Sigmoid colon (tissue), 4 donors: ENCODE data around the gene SREBF1.
A peak's percentile ranks its signal among the peaks of the same experiment; 100 is the strongest.

Experiments used
- EP300 ChIP-seq, 4 donors: sonication (generic); formaldehyde crosslinking; IDR thresholded peaks; one replicate each; pipeline ENCODE4 v1.6.1; 2017; ENCODE audit warnings: antibody characterized with exemption in 4 of 4
- POLR2A ChIP-seq, 2 donors: fragments of 450-650 bp; IDR thresholded peaks; one replicate each; pipeline ENCODE4 v1.6.1; 2016; ENCODE audit warnings: antibody characterized with exemption in 2 of 2, mild to moderate bottlenecking in 2 of 2, moderate library complexity in 2 of 2
- POLR2AphosphoS5 ChIP-seq, 4 donors: sonication (generic); formaldehyde crosslinking; IDR thresholded peaks; one replicate each; pipeline ENCODE4 v1.6.1; 2017; ENCODE audit warnings: antibody characterized with exemption in 4 of 4
- TF ChIP-seq, protein P1 (sequence below), 4 experiments: fragments of 450-650 bp in 3 of 4; fragments of 200-600 bp in 1 of 4; IDR thresholded peaks; one replicate each; pipeline ENCODE4 v1.5.1; 2016 to 2019; ENCODE audit warnings: antibody characterized with exemption in 4 of 4, mild to moderate bottlenecking in 3 of 4, moderate library complexity in 2 of 4

GRCh38 chr17:17837966-17838962 lies 1.5 kb upstream of the SREBF1 start:
- TF ChIP-seq, protein P1, sequence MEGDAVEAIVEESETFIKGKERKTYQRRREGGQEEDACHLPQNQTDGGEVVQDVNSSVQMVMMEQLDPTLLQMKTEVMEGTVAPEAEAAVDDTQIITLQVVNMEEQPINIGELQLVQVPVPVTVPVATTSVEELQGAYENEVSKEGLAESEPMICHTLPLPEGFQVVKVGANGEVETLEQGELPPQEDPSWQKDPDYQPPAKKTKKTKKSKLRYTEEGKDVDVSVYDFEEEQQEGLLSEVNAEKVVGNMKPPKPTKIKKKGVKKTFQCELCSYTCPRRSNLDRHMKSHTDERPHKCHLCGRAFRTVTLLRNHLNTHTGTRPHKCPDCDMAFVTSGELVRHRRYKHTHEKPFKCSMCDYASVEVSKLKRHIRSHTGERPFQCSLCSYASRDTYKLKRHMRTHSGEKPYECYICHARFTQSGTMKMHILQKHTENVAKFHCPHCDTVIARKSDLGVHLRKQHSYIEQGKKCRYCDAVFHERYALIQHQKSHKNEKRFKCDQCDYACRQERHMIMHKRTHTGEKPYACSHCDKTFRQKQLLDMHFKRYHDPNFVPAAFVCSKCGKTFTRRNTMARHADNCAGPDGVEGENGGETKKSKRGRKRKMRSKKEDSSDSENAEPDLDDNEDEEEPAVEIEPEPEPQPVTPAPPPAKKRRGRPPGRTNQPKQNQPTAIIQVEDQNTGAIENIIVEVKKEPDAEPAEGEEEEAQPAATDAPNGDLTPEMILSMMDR (IDR thresholded peaks at IDR 0.05): no peak
- TF ChIP-seq POLR2AphosphoS5 (IDR thresholded peaks at IDR 0.05): peak in 2 of 4 donors; percentile 3 to 25
- TF ChIP-seq POLR2A (IDR thresholded peaks at IDR 0.05): no peak
- TF ChIP-seq EP300 (IDR thresholded peaks at IDR 0.05): no peak
